Measurements from ENCODE around the gene CLIC6.

DNA sequence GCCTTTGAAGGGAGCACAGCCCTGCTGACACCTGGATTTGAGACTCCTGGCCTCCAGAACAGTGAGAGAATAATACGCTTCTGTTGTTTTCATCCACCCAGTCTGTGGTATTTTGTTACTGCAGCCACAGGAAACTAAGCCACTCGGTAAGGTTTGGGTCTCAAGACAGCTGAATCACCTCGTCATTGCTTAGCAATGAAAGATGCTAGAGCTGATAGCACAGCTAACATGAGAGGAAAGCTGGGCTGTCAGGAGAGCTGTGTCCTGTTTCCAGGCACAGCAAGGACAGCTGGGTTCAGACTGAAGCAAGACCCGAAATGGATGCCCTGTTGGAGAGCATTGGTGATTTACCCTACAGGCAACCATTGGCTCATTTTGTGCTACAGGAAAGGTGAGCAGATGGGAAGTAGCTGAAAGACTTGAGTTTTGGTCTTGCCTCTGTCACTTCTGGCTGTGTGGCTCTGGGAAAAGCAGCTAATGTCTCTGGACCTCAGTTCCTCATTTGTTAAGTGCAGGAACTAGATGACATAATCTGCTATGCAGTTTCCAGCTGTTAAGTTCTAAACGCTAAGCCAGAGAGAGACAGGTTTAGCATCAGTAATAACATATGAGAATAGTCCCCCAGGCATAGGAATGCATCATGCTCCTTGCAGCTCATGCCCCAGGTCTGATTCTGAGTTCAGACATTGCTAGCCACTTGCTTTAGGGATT lies 58.0 kb downstream of the CLIC6 start:
- TF ChIP-seq EZH2phosphoT487 (IDR thresholded peaks at IDR 0.05; ENCODE audit: low read length): no peak
- TF ChIP-seq, protein P1, sequence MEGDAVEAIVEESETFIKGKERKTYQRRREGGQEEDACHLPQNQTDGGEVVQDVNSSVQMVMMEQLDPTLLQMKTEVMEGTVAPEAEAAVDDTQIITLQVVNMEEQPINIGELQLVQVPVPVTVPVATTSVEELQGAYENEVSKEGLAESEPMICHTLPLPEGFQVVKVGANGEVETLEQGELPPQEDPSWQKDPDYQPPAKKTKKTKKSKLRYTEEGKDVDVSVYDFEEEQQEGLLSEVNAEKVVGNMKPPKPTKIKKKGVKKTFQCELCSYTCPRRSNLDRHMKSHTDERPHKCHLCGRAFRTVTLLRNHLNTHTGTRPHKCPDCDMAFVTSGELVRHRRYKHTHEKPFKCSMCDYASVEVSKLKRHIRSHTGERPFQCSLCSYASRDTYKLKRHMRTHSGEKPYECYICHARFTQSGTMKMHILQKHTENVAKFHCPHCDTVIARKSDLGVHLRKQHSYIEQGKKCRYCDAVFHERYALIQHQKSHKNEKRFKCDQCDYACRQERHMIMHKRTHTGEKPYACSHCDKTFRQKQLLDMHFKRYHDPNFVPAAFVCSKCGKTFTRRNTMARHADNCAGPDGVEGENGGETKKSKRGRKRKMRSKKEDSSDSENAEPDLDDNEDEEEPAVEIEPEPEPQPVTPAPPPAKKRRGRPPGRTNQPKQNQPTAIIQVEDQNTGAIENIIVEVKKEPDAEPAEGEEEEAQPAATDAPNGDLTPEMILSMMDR (IDR thresholded peaks at IDR 0.05; ENCODE audit: low read length): no peak
